Endothelial cell of umbilical vein (primary cell): ENCODE data around the gene NDUFS6. TPM values are rescaled to one million over a fixed set of nuclear protein-coding genes. Genes with fewer than 3 reads are reported as not detected.

Source experiments
- BruUV-seq: library from RNA; stranded (reverse); fragments of 400-500 nt; replicated peaks from 2 replicates; lab custom pipeline; 2021; lab: Mats Ljungman, UMichigan
- CTCF ChIA-PET: fragments of 300-600, 350-600 bp; sonication (Branson Sonifier 250); formaldehyde crosslinking; loops from one replicate; lab custom pipeline; 2021; ENCODE audit warnings: antibody characterized with exemption, inconsistent platforms; lab: Charles Lee
- POLR2A ChIA-PET: fragments of 300-600, 350-600 bp; sonication (Branson Sonifier 250); formaldehyde crosslinking; loops from one replicate; lab custom pipeline; 2021; ENCODE audit warnings: antibody characterized with exemption, inconsistent platforms; lab: Charles Lee
- DNase-seq: peaks from one replicate; pipeline ENCODE4 v3.0.0-alpha.2; 2011; ENCODE audit warnings: low read depth, low spot score
- FAIRE-seq: peaks from 2 replicates; lab custom pipeline; 2011; peaks lifted over from hg19 to GRCh38; lab: Jason Lieb, UNC
- H2AFZ ChIP-seq: 2 replicates; pipeline ENCODE4 v1.6.0; 2012; ENCODE audit warnings: low read depth, low read length, control low read depth, inconsistent platforms
- H3K27ac ChIP-seq: 2 replicates; pipeline ENCODE4 v1.5.1; 2011; ENCODE audit warnings: low read depth, mild to moderate bottlenecking, control low read depth, low read length, moderate library complexity; ENCODE audit not compliant: insufficient read depth
- H3K27me3 ChIP-seq, 2 experiments: 2 replicates each; pipeline versions ENCODE4 v1.6.0 to v1.6.1; 2011; ENCODE audit warnings: low read length in 2 of 2, mixed read lengths in 1 of 2; ENCODE audit not compliant: control insufficient read depth in 2 of 2, insufficient read depth in 2 of 2
- H3K36me3 ChIP-seq, 2 experiments: 2 replicates in 1 of 2; 3 replicates in 1 of 2; pipeline ENCODE4 v1.5.1; 2011; ENCODE audit warnings: low read length in 2 of 2, mild to moderate bottlenecking in 1 of 2, moderate library complexity in 1 of 2; ENCODE audit not compliant: control insufficient read depth in 2 of 2, insufficient read depth in 2 of 2; ENCODE audit errors: extremely low read depth in 1 of 2
- H3K4me1 ChIP-seq: 3 replicates; pipeline ENCODE4 v1.5.1; 2011; ENCODE audit warnings: mild to moderate bottlenecking, low read length; ENCODE audit not compliant: control insufficient read depth, insufficient read depth; ENCODE audit errors: extremely low read depth
- H3K4me2 ChIP-seq: 2 replicates; pipeline ENCODE4 v1.6.1; 2011; ENCODE audit warnings: low read length, control low read depth, mixed read lengths; ENCODE audit not compliant: insufficient read depth
- H3K4me3 ChIP-seq, 3 experiments: fragments of 200-600 bp in 1 of 3; sonication (generic), shearing (Covaris generic) in 1 of 3; replicated peaks in 1 of 3; 2 replicates each; pipeline ENCODE4 v1.5.1; 2011 to 2016; ENCODE audit warnings: control low read depth in 3 of 3, low read length in 3 of 3, mild to moderate bottlenecking in 2 of 3, inconsistent platforms in 1 of 3, low read depth in 1 of 3, moderate library complexity in 1 of 3; ENCODE audit not compliant: insufficient read depth in 1 of 3
- H3K79me2 ChIP-seq: 2 replicates; pipeline ENCODE4 v1.6.0; 2012; ENCODE audit warnings: low read length, inconsistent platforms; ENCODE audit not compliant: control insufficient read depth, insufficient read depth
- H3K9ac ChIP-seq: replicated peaks from 2 replicates; pipeline ENCODE3; 2011; ENCODE audit warnings: low read length, control low read depth; ENCODE audit not compliant: insufficient read depth; ENCODE audit errors: extremely low read depth
- H3K9me1 ChIP-seq: replicated peaks from 3 replicates; pipeline ENCODE4 v1.6.0; 2011; ENCODE audit warnings: mild to moderate bottlenecking, low read length; ENCODE audit not compliant: control insufficient read depth, insufficient read depth; ENCODE audit errors: extremely low read depth
- H3K9me3 ChIP-seq: replicated peaks from 2 replicates; pipeline ENCODE4 v1.5.1; 2012; ENCODE audit warnings: low read length, inconsistent platforms; ENCODE audit not compliant: control insufficient read depth, insufficient read depth
- H4K20me1 ChIP-seq: replicated peaks from 2 replicates; pipeline ENCODE3; 2011; ENCODE audit warnings: mild to moderate bottlenecking, low read length; ENCODE audit not compliant: control insufficient read depth, insufficient read depth; ENCODE audit errors: extremely low read depth
- EZH2 ChIP-seq: IDR thresholded peaks from 2 replicates; pipeline ENCODE4 v1.6.1; 2012; ENCODE audit warnings: borderline replicate concordance, low read depth, mild to moderate bottlenecking, moderate library complexity, low read length, inconsistent platforms; ENCODE audit not compliant: severe bottlenecking
- FOS ChIP-seq: IDR thresholded peaks from 2 replicates; pipeline ENCODE4 v1.6.1; 2011; ENCODE audit warnings: mild to moderate bottlenecking, low read length, moderate library complexity, borderline replicate concordance; ENCODE audit not compliant: insufficient read depth
- GATA2 ChIP-seq: IDR thresholded peaks from 2 replicates; pipeline ENCODE4 v1.7.0; 2011; ENCODE audit warnings: low read depth, mild to moderate bottlenecking, moderate library complexity, mixed read lengths, low read length; ENCODE audit not compliant: insufficient read length, insufficient read depth
- JUN ChIP-seq: IDR thresholded peaks from 2 replicates; pipeline ENCODE4 v1.6.1; 2011; ENCODE audit warnings: borderline replicate concordance, low read depth; ENCODE audit not compliant: insufficient read length, insufficient read depth
- MYC ChIP-seq: IDR thresholded peaks from one replicate; pipeline ENCODE4 v1.6.1; 2011; ENCODE audit warnings: mild to moderate bottlenecking, low read depth, low read length
- POLR2A ChIP-seq: IDR thresholded peaks from 2 replicates; pipeline ENCODE4 v1.6.1; 2012; ENCODE audit warnings: low read depth, mild to moderate bottlenecking, control low read depth, low read length
- POLR2AphosphoS5 ChIP-seq: IDR thresholded peaks from 2 replicates; pipeline ENCODE4 v1.6.1; 2012; ENCODE audit warnings: low read depth, mild to moderate bottlenecking, control low read depth, low read length, moderate library complexity; ENCODE audit not compliant: insufficient read depth
- dilution Hi-C: fragments of 300-500 bp; cut with MboI; formaldehyde crosslinking; loops from one replicate; pipeline ENCODE4 v1.15.0; 2019; ENCODE audit warnings: low sequenced_read_pairs; ENCODE audit not compliant: extremely low pct_ligation_motif_present
- intact Hi-C: fragments of 100-400 bp; cut with micrococcal nuclease; formaldehyde crosslinking; loops from one replicate; pipeline ENCODE4 v1.10.0; 2022
- polyA plus RNA-seq, 4 experiments: library from polyadenylated mRNA; depleted of rRNA in 3 of 4; stranded (reverse) in 3 of 4; unstranded in 1 of 4; fragments of >200 nt; gene quantifications; 2 replicates each; pipeline versions ENCODE4 v1.2.1 to v1.2.3, GENCODE V29; 2011 to 2012; ENCODE audit warnings: missing spikeins in 1 of 4
- total RNA-seq: library from RNA; stranded (reverse); gene quantifications from 2 replicates; pipeline ENCODE4 v1.2.3, GENCODE V29; 2021
- TF ChIP-seq, protein P1 (sequence below), 2 donors: IDR thresholded peaks; 1 replicate in 1 of 2; 2 replicates in 1 of 2; pipeline ENCODE4 v1.5.1; 2011; ENCODE audit warnings: low read length in 2 of 2, mild to moderate bottlenecking in 2 of 2, moderate library complexity in 2 of 2, control low read depth in 1 of 2, inconsistent platforms in 1 of 2, low read depth in 1 of 2; ENCODE audit not compliant: insufficient read depth in 1 of 2; ENCODE audit errors: extremely low read depth in 1 of 2
- TF ChIP-seq, protein P2 (sequence below): IDR thresholded peaks from 2 replicates; pipeline ENCODE4 v1.6.1; 2011; ENCODE audit not compliant: insufficient read depth, insufficient read length

Gene NDUFS6
- total and polyA plus RNA-seq, 2 donors (not counting 3 experiments of a cell fraction or from before 2014, with no cell fraction given) = 42.5 to 127 TPM

DNA sequence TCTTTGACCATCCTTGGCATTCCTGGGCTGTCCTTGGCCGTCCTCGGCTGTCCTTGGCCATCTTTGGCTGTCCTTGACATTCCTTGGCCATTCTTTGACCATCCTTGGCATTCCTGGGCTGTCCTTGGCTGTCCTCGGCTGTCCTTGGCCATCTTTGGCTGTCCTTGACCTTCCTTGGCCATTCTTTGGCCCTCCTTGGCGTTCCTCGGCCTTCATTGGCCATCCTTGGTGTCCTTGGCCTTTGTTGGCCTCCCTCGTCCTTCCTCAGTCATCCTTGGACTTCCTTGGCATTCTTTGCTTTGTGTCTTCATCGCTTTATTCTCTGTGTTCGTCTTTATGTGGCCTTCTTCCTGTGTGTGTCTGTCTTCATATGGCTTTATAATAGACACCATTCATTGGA is 20.7 kb downstream of the NDUFS6 start:
- H2AFZ ChIP-seq = no peak overlapping the region
- H3K27me3 ChIP-seq = no peaks in the 10 kb centered on the region
- BruUV-seq = no TSS peak
- no peaks in the 10 kb centered on the region for H3K79me2 ChIP-seq
- H3K9me1 ChIP-seq = no peaks in the 10 kb centered on the region
- no peak for TF ChIP-seq GATA2
- TF ChIP-seq, protein P1, sequence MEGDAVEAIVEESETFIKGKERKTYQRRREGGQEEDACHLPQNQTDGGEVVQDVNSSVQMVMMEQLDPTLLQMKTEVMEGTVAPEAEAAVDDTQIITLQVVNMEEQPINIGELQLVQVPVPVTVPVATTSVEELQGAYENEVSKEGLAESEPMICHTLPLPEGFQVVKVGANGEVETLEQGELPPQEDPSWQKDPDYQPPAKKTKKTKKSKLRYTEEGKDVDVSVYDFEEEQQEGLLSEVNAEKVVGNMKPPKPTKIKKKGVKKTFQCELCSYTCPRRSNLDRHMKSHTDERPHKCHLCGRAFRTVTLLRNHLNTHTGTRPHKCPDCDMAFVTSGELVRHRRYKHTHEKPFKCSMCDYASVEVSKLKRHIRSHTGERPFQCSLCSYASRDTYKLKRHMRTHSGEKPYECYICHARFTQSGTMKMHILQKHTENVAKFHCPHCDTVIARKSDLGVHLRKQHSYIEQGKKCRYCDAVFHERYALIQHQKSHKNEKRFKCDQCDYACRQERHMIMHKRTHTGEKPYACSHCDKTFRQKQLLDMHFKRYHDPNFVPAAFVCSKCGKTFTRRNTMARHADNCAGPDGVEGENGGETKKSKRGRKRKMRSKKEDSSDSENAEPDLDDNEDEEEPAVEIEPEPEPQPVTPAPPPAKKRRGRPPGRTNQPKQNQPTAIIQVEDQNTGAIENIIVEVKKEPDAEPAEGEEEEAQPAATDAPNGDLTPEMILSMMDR (IDR thresholded peaks at IDR 0.05; ENCODE audit: extremely low read depth in 1 of 2, insufficient read depth in 1 of 2, low read depth in 1 of 2, low read length in 2 of 2) = no peak
- TF ChIP-seq MYC = no peak
- TF ChIP-seq, protein P2, sequence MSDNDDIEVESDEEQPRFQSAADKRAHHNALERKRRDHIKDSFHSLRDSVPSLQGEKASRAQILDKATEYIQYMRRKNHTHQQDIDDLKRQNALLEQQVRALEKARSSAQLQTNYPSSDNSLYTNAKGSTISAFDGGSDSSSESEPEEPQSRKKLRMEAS = no peak
- TF ChIP-seq POLR2AphosphoS5 = no peak
- no peak for TF ChIP-seq JUN
- no peak for TF ChIP-seq POLR2A
- TF ChIP-seq EZH2 = no peak
- no peak for TF ChIP-seq FOS
- no peak for FAIRE-seq
- no peak overlapping the region for H3K4me3 ChIP-seq
- no peaks in the 10 kb centered on the region for H4K20me1 ChIP-seq
- CTCF ChIA-PET = no interaction called here
- H3K27ac ChIP-seq = no peak overlapping the region
- peaks cover 0 to 20% of the 10 kb centered on the region in 2 experiments for H3K36me3 ChIP-seq
- no peak for DNase-seq
- H3K9me3 ChIP-seq = no peaks in the 10 kb centered on the region
- POLR2A ChIA-PET = no interaction called here
- dilution Hi-C loops (no loop called here), intact Hi-C loops (no loop called here)
- H3K9ac ChIP-seq = no peak overlapping the region
- no peak overlapping the region for H3K4me2 ChIP-seq
- no peaks in the 10 kb centered on the region for H3K4me1 ChIP-seq
